RWPE1 (cell line): ENCODE data around the gene DECR2.
"Not testable (repeated sequence)": the region's sequence is repeated elsewhere in the genome, so short reads cannot be mapped to it uniquely, and the experiment has no call there.

Source experiments
- CTCF ChIA-PET: fragments of 350-600 bp; sonication (Branson Sonifier 250); formaldehyde crosslinking; extraction: SDS; loops from one replicate; lab custom pipeline; 2021; lab: Yijun Ruan, JAX
- POLR2A ChIA-PET: fragments of 400-600 bp; formaldehyde crosslinking; extraction: SDS; loops from one replicate; lab custom pipeline; 2020; ENCODE audit warnings: antibody characterized with exemption; ENCODE audit not compliant: low non-redundant PET; lab: Yijun Ruan, JAX
- DNase-seq: peaks from one replicate; pipeline ENCODE4 v3.0.0; 2012; ENCODE audit warnings: low spot score
- H3K27ac ChIP-seq: fragments of 450-650 bp; 2 replicates; pipeline ENCODE4 v1.5.1; 2017
- TF ChIP-seq, protein P1 (sequence below): fragments of 450-650 bp; conservative IDR thresholded peaks from 2 replicates; pipeline ENCODE4 v1.5.1; 2017; ENCODE audit warnings: low read depth, mild to moderate bottlenecking

Gene DECR2

GRCh38 chr16:361872-362701 lies 39.6 kb upstream of the DECR2 start:
- POLR2A ChIA-PET = no interaction called here
- H3K27ac ChIP-seq = peak overlapping the region; percentile 15
- DNase-seq = peak; percentile 80
- CTCF ChIA-PET = interaction anchor here (0.5 to 2.2 kb wide), 39 partner anchors 9 to 299 kb away, joined by 3 to 15 read pairs (median 4); partner anchors contain the start of genes AXIN1 and LUC7L
- TF ChIP-seq, protein P1, sequence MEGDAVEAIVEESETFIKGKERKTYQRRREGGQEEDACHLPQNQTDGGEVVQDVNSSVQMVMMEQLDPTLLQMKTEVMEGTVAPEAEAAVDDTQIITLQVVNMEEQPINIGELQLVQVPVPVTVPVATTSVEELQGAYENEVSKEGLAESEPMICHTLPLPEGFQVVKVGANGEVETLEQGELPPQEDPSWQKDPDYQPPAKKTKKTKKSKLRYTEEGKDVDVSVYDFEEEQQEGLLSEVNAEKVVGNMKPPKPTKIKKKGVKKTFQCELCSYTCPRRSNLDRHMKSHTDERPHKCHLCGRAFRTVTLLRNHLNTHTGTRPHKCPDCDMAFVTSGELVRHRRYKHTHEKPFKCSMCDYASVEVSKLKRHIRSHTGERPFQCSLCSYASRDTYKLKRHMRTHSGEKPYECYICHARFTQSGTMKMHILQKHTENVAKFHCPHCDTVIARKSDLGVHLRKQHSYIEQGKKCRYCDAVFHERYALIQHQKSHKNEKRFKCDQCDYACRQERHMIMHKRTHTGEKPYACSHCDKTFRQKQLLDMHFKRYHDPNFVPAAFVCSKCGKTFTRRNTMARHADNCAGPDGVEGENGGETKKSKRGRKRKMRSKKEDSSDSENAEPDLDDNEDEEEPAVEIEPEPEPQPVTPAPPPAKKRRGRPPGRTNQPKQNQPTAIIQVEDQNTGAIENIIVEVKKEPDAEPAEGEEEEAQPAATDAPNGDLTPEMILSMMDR = peak; percentile 91

- peak overlapping the region; percentile 15; the same call in 1 of the 2 replicates for H3K27ac ChIP-seq
- CTCF ChIA-PET = interaction anchor here (0.6 to 2.2 kb wide), 30 partner anchors 9 to 299 kb away, joined by 3 to 15 read pairs (median 4); partner anchors contain the start of gene LUC7L
- DNase-seq, POLR2A ChIA-PET: not testable (repeated sequence)
Observed at GRCh38 chr16:362702-362999, 39.0 kb upstream of the DECR2 start.

GRCh38 chr16:363110-363765 lies 38.4 kb upstream of the DECR2 start:
- ChIA-PET CTCF (interaction anchor here (1.0 to 2.2 kb wide), 4 partner anchors 11 to 256 kb away, joined by 4 to 15 read pairs (median 4); partner anchors contain the start of gene LUC7L), POLR2A (no interaction called here)
- TF ChIP-seq, protein P1 = no peak
- no peak for DNase-seq
- H3K27ac ChIP-seq = no peak overlapping the region

GRCh38 chr16:363766-364490 lies 37.8 kb upstream of the DECR2 start:
- TF ChIP-seq, protein P1 = no peak
- DNase-seq = no peak
- CTCF ChIA-PET = interaction anchor here (0.7 to 2.2 kb wide), 2 partner anchors 256 to 298 kb away, joined by 3 to 15 read pairs; no protein-coding TSS in a partner anchor
- POLR2A ChIA-PET = no interaction called here
- H3K27ac ChIP-seq = peak overlapping the region; percentile 65; the same call in 1 of the 2 replicates

- TF ChIP-seq, protein P1 = no peak
- CTCF ChIA-PET = interaction anchor here (0.7 kb wide), 1 partner anchor 299 kb away, joined by 3 read pairs; no protein-coding TSS in a partner anchor
Observed at GRCh38 chr16:364595-365491, 36.8 kb upstream of the DECR2 start.

GRCh38 chr16:366476-366875 lies 35.2 kb upstream of the DECR2 start:
- DNase-seq = no peak
- peak overlapping the region; percentile 65 for H3K27ac ChIP-seq
- TF ChIP-seq, protein P1 = no peak
- ChIA-PET POLR2A (no interaction called here), CTCF (interaction anchor here (0.6 kb wide), 1 partner anchor 14 kb away, joined by 4 read pairs; the partner anchor contains the start of gene AXIN1)

More at GRCh38 chr16:364595-365491, 36.8 kb upstream of the DECR2 start:
- POLR2A ChIA-PET = interaction anchor here (0.7 kb wide), 1 partner anchor 60 kb away, joined by 3 read pairs; the partner anchor contains the start of gene RAB11FIP3
- DNase-seq = no peak
- H3K27ac ChIP-seq = peak overlapping the region; percentile 65
